NCI-H1092 (cell line): Measurements from ENCODE around the gene PHF13.
"Not testable (repeated sequence)": the region's sequence is repeated elsewhere in the genome, so short reads cannot be mapped to it uniquely, and the experiment has no call there.

ENCODE experiments used
- DNase-seq: peaks from one replicate; lab custom pipeline; 2025; lab: John Stamatoyannopoulos, UW

The PHF13 gene

GRCh38 chr1:6587261-6588005 lies 26.1 kb upstream of the PHF13 start:
- peak; percentile 85 for DNase-seq

GRCh38 chr1:6588128-6588892 lies 25.2 kb upstream of the PHF13 start:
- DNase-seq: no peak

- DNase-seq: no peak
Observed at GRCh38 chr1:6588893-6589520, 24.5 kb upstream of the PHF13 start.

GRCh38 chr1:6590046-6590445 lies 23.5 kb upstream of the PHF13 start:
- no peak for DNase-seq

- DNase-seq: no peak
Observed at GRCh38 chr1:6591222-6591621, 22.3 kb upstream of the PHF13 start.

GRCh38 chr1:6591644-6592043 lies 21.9 kb upstream of the PHF13 start:
- no peak for DNase-seq

GRCh38 chr1:6592441-6592840 lies 21.1 kb upstream of the PHF13 start:
- DNase-seq: no peak

- DNase-seq: no peak
Observed at GRCh38 chr1:6592865-6593593, 20.5 kb upstream of the PHF13 start.

- no peak for DNase-seq
Observed at GRCh38 chr1:6593810-6594209, 19.7 kb upstream of the PHF13 start.

- DNase-seq: no peak
Observed at GRCh38 chr1:6594977-6595740, 18.4 kb upstream of the PHF13 start.

GRCh38 chr1:6596351-6596750 lies 17.2 kb upstream of the PHF13 start:
- no peak for DNase-seq

GRCh38 chr1:6596886-6597776 lies 16.4 kb upstream of the PHF13 start:
- no peak for DNase-seq

GRCh38 chr1:6597777-6598131 lies 15.8 kb upstream of the PHF13 start:
- no peak for DNase-seq

GRCh38 chr1:6599141-6599975 lies 14.2 kb upstream of the PHF13 start:
- DNase-seq: no peak

- not testable (repeated sequence) for DNase-seq
Observed at GRCh38 chr1:6599991-6600390, 13.5 kb upstream of the PHF13 start.

GRCh38 chr1:6600410-6601048 lies 13.0 kb upstream of the PHF13 start:
- DNase-seq: no peak

- DNase-seq: no peak
Observed at GRCh38 chr1:6601049-6601922, 12.2 kb upstream of the PHF13 start.
